HepG2 (cell line): Measurements from ENCODE around the gene TRMT112. TPM values are rescaled to one million over a fixed set of nuclear protein-coding genes. Genes with fewer than 3 reads are reported as not detected.

Experiments
- ATAC-seq: fragments of 200-7000 bp; cut with Tn5 transposase; 3 replicates; pipeline ENCODE4 v1.9.1; 2020; ENCODE audit warnings: mild to moderate bottlenecking, moderate library complexity
- BruUV-seq: library from RNA; stranded (reverse); fragments of 400-500 nt; replicated peaks from 2 replicates; lab custom pipeline; 2021; lab: Mats Ljungman, UMichigan
- CTCF ChIA-PET: fragments of 300-600 bp; formaldehyde crosslinking; extraction: SDS; loops from one replicate; lab custom pipeline; 2021; ENCODE audit warnings: low total read pairs, inconsistent platforms, low intra/inter-chr PET ratio; lab: Yijun Ruan, JAX
- POLR2A ChIA-PET: fragments of 350-600 bp; sonication (Branson Sonifier 250); formaldehyde crosslinking; loops from one replicate; lab custom pipeline; 2020; ENCODE audit warnings: antibody characterized with exemption, inconsistent platforms; lab: Yijun Ruan, JAX
- DNase-seq: peaks from one replicate; pipeline ENCODE4 v3.0.0-alpha.2; 2015; ENCODE audit warnings: low spot score
- FAIRE-seq: peaks from 3 replicates; lab custom pipeline; 2011; peaks lifted over from hg19 to GRCh38; lab: Jason Lieb, UNC
- H2AFZ ChIP-seq: one replicate; pipeline ENCODE4 v1.6.1; 2011; ENCODE audit warnings: low read length, inconsistent platforms
- H3K27ac ChIP-seq: fragments of 300-600 bp; 3 replicates; pipeline ENCODE4 v1.8.0; 2011; ENCODE audit warnings: mixed run types, mild to moderate bottlenecking, mixed read lengths, low read length, inconsistent platforms; ENCODE audit not compliant: insufficient read depth; ENCODE audit errors: extremely low read length
- H3K27me3 ChIP-seq, 2 experiments: fragments of 200-600 bp in 1 of 2; 2 replicates in 1 of 2; 3 replicates in 1 of 2; pipeline versions ENCODE4 v1.6.0 to v1.8.0; 2011; ENCODE audit warnings: low read length in 2 of 2, mild to moderate bottlenecking in 2 of 2, moderate library complexity in 2 of 2, inconsistent platforms in 1 of 2; ENCODE audit not compliant: insufficient read depth in 2 of 2, control insufficient read depth in 1 of 2
- H3K36me3 ChIP-seq, 2 experiments: fragments of 200-600 bp in 1 of 2; replicated peaks in 1 of 2; 2 replicates in 1 of 2; 3 replicates in 1 of 2; pipeline versions ENCODE4 v1.5.1 to v1.8.0; 2011; ENCODE audit warnings: low read length in 2 of 2, inconsistent platforms in 1 of 2; ENCODE audit not compliant: insufficient read depth in 2 of 2, control insufficient read depth in 1 of 2
- H3K4me1 ChIP-seq: 2 replicates; pipeline ENCODE4 v1.5.1; 2012; ENCODE audit warnings: low read length, inconsistent platforms; ENCODE audit not compliant: insufficient read depth
- H3K4me2 ChIP-seq: 2 replicates; pipeline ENCODE4 v1.6.0; 2011; ENCODE audit warnings: low read depth, low read length, inconsistent platforms
- H3K4me3 ChIP-seq, 3 experiments: fragments of 200-600 bp in 1 of 3; sonication (generic), shearing (Covaris generic) in 1 of 3; replicated peaks in 1 of 3; 2 replicates each; pipeline ENCODE4 v1.5.1; 2011 to 2016; ENCODE audit warnings: low read length in 3 of 3, inconsistent platforms in 2 of 3, low read depth in 2 of 3, mild to moderate bottlenecking in 2 of 3, control low read depth in 1 of 3, mixed read lengths in 1 of 3; ENCODE audit not compliant: insufficient read depth in 1 of 3
- H3K79me2 ChIP-seq: one replicate; pipeline ENCODE4 v1.6.1; 2011; ENCODE audit warnings: low read length, inconsistent platforms; ENCODE audit not compliant: insufficient read depth
- H3K9ac ChIP-seq: 2 replicates; pipeline ENCODE4 v1.6.0; 2011; ENCODE audit warnings: mild to moderate bottlenecking, low read depth, low read length, inconsistent platforms; ENCODE audit not compliant: insufficient read depth
- H3K9me3 ChIP-seq: 2 replicates; pipeline ENCODE4 v1.5.1; 2012; ENCODE audit warnings: mild to moderate bottlenecking, low read length
- H4K20me1 ChIP-seq: 2 replicates; pipeline ENCODE4 v1.6.0; 2011; ENCODE audit warnings: inconsistent platforms, mild to moderate bottlenecking, low read length, moderate library complexity; ENCODE audit not compliant: insufficient read depth
- ARHGAP35 ChIP-seq: sonication (generic); formaldehyde crosslinking; IDR thresholded peaks from 2 replicates; pipeline ENCODE4 v1.9.0; 2022; ENCODE audit warnings: mild to moderate bottlenecking, inconsistent platforms, moderate library complexity, missing genetic modification reagents, borderline replicate concordance
- BORCS8-MEF2B ChIP-seq: sonication (generic); formaldehyde crosslinking; IDR thresholded peaks from 2 replicates; pipeline ENCODE4 v1.8.0; 2022; ENCODE audit warnings: mild to moderate bottlenecking, missing genetic modification reagents
- FOXK2 ChIP-seq: fragments of 450-650 bp; IDR thresholded peaks from 2 replicates; pipeline ENCODE4 v1.6.1; 2016
- GFI1 ChIP-seq: sonication (generic); formaldehyde crosslinking; IDR thresholded peaks from 2 replicates; pipeline ENCODE4 v1.5.0; 2020; ENCODE audit warnings: missing genetic modification reagents, mild to moderate bottlenecking, borderline replicate concordance
- HNRNPLL ChIP-seq: fragments of 200-400 bp; formaldehyde crosslinking; IDR thresholded peaks from 2 replicates; pipeline ENCODE4 v1.6.1; 2017; ENCODE audit warnings: mild to moderate bottlenecking, low read depth, low read length; ENCODE audit not compliant: poor library complexity, severe bottlenecking
- ISX ChIP-seq: sonication (generic); formaldehyde crosslinking; conservative IDR thresholded peaks from 2 replicates; pipeline ENCODE4 v1.5.0; 2020; ENCODE audit warnings: missing genetic modification reagents
- JDP2 ChIP-seq: sonication (generic); formaldehyde crosslinking; IDR thresholded peaks from 2 replicates; pipeline ENCODE4 v1.8.1; 2022; ENCODE audit warnings: missing genetic modification reagents, borderline replicate concordance
- KLF15 ChIP-seq: sonication (generic); formaldehyde crosslinking; IDR thresholded peaks from 2 replicates; pipeline ENCODE4 v1.8.1; 2023; ENCODE audit warnings: borderline replicate concordance, mild to moderate bottlenecking, inconsistent platforms, missing genetic modification reagents, mixed read lengths
- MTF2 ChIP-seq: sonication (generic); formaldehyde crosslinking; IDR thresholded peaks from 2 replicates; pipeline ENCODE4 v1.5.0; 2020; ENCODE audit warnings: missing genetic modification reagents, borderline replicate concordance
- NAIF1 ChIP-seq: sonication (generic); formaldehyde crosslinking; IDR thresholded peaks from 2 replicates; pipeline ENCODE4 v1.5.0; 2020; ENCODE audit warnings: mild to moderate bottlenecking, missing genetic modification reagents, borderline replicate concordance
- NR1H2 ChIP-seq: sonication (generic); formaldehyde crosslinking; IDR thresholded peaks from 2 replicates; pipeline ENCODE4 v1.8.1; 2022; ENCODE audit warnings: low read depth, missing genetic modification reagents, borderline replicate concordance
- PAX8 ChIP-seq: sonication (generic); formaldehyde crosslinking; IDR thresholded peaks from 2 replicates; pipeline ENCODE4 v1.8.0; 2022; ENCODE audit warnings: mild to moderate bottlenecking, missing genetic modification reagents, borderline replicate concordance
- TSC22D2 ChIP-seq: sonication (generic); formaldehyde crosslinking; IDR thresholded peaks from 2 replicates; pipeline ENCODE4 v1.5.1; 2020; ENCODE audit warnings: missing genetic modification reagents, mild to moderate bottlenecking, borderline replicate concordance
- ZNF652 ChIP-seq: IDR thresholded peaks from 2 replicates; pipeline ENCODE4 v1.6.1; 2016; ENCODE audit warnings: low read depth, borderline replicate concordance
- ZNF788 ChIP-seq: sonication (generic); formaldehyde crosslinking; IDR thresholded peaks from 2 replicates; pipeline ENCODE4 v1.5.0; 2020; ENCODE audit warnings: mild to moderate bottlenecking, missing genetic modification reagents, borderline replicate concordance
- WGBS: methylation state at CpG from one replicate; pipeline ENCODE4 v1.1.6; 2017; ENCODE audit warnings: low lambda C conversion rate; 5-methylcytosine and 5-hydroxymethylcytosine counted together
- in situ Hi-C: cut with HindIII; loops from 2 replicates; pipeline ENCODE4 v1.10.0; 2017; ENCODE audit warnings: low pct_unique_long_range_greater_than_20kb; ENCODE audit not compliant: extremely low pct_ligation_motif_present
- intact Hi-C: fragments of 100-400 bp; cut with micrococcal nuclease; formaldehyde crosslinking; loops from one replicate; pipeline ENCODE4 v1.10.0; 2022; ENCODE audit not compliant: unreplicated experiment
- polyA plus RNA-seq, 8 experiments: library from polyadenylated mRNA; depleted of rRNA in 3 of 8; stranded (reverse) in 7 of 8; unstranded in 1 of 8; fragments of >200 nt; fragmentation: Illumina TruSeq in 4 of 8; extraction: Trizol in 4 of 8; gene quantifications; 2 replicates each; pipeline versions ENCODE4 v1.2.1 to v1.2.3, GENCODE V29; 2011 to 2016; ENCODE audit warnings: low read depth in 4 of 8, missing spikeins in 1 of 8, mixed read lengths in 1 of 8; ENCODE audit not compliant: insufficient read depth in 1 of 8
- total RNA-seq, 5 experiments: library from RNA; depleted of rRNA; stranded (reverse); fragments of >200 nt; fragmentation: Illumina TruSeq; extraction: Trizol; gene quantifications; 2 replicates each; pipeline ENCODE4 v1.2.3, GENCODE V29; 2016; ENCODE audit warnings: low read depth in 1 of 5
- TF ChIP-seq, protein P1 (sequence below): sonication (generic); formaldehyde crosslinking; IDR thresholded peaks from 2 replicates; pipeline ENCODE4 v1.5.0; 2020; ENCODE audit warnings: mild to moderate bottlenecking, missing genetic modification reagents
- TF ChIP-seq, protein P2 (sequence below): sonication (generic); formaldehyde crosslinking; IDR thresholded peaks from 2 replicates; pipeline ENCODE4 v1.4.0; 2020; ENCODE audit warnings: missing genetic modification reagents, borderline replicate concordance
- TF ChIP-seq, protein P3 (sequence below): sonication (generic); formaldehyde crosslinking; IDR thresholded peaks from 2 replicates; pipeline ENCODE4 v1.8.0; 2022; ENCODE audit warnings: low read depth, missing genetic modification reagents

TRMT112 gene
- total and polyA plus RNA-seq, 2 of the 13 experiments (the other 11 are each of a cell fraction or from before 2014, with no cell fraction given), result 186 to 409 TPM

DNA sequence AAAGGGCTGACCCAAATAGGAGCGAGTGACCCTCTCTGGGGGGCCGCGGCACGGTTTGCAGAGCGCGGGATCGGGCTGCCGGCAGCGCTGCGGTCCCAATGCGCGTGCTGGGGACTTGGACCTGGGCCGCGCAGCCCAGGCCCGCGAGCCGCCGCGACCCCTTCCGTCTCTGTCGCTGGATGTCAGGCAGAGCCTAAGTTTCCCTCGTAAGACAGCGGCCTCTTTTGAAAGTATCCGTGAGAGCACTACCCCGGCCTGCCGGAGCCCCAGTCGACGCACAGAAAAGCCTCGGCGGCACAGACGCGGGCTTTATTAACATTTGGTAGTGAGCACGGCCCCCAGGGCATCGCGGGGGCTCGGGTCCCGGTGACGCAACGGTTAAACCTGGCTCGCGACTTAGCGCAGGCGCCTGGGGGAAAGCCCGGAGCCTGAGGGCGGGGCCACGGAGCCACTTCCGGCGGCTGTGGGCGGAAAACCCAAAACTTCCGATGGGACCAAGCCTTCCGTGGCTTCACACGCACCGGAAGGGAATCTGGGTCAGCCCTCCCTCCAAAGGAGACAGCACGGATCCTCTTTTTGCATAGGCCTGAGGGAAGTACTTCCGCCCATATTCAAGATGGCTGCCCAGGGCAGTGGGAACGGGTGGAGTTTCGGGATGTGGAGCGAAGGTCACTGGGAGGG lies 47.7 kb downstream of the TRMT112 start:
- 1% methylated on average over 16 of the region's 58 CpGs for WGBS
- TSS peak; percentile 75 for BruUV-seq
- peak; percentile 99 for FAIRE-seq
- TF ChIP-seq NR1H2 (CRISPR knock-in tag) (no peak), HNRNPLL (peak; percentile 86), JDP2 (CRISPR knock-in tag) (no peak), PAX8 (CRISPR knock-in tag) (no peak), KLF15 (CRISPR knock-in tag) (no peak), ARHGAP35 (CRISPR knock-in tag) (0 out of 2 replicates have a peak, but pooled peaks have one; percentile 29), ZNF652 (CRISPR knock-in tag) (peak; percentile 99), ZNF788 (CRISPR knock-in tag) (no peak; the same call in 1 of the 2 replicates), GFI1 (CRISPR knock-in tag) (no peak; the same call in 1 of the 2 replicates), FOXK2 (no peak), ISX (CRISPR knock-in tag) (no peak), TSC22D2 (CRISPR knock-in tag) (peak; percentile 11; the same call in 1 of the 2 replicates), MTF2 (peak; percentile 92; the same call in 1 of the 2 replicates), NAIF1 (CRISPR knock-in tag) (peak; percentile 100), BORCS8-MEF2B (CRISPR knock-in tag) (no peak; the same call in 1 of the 2 replicates)
- TF ChIP-seq, protein P1, sequence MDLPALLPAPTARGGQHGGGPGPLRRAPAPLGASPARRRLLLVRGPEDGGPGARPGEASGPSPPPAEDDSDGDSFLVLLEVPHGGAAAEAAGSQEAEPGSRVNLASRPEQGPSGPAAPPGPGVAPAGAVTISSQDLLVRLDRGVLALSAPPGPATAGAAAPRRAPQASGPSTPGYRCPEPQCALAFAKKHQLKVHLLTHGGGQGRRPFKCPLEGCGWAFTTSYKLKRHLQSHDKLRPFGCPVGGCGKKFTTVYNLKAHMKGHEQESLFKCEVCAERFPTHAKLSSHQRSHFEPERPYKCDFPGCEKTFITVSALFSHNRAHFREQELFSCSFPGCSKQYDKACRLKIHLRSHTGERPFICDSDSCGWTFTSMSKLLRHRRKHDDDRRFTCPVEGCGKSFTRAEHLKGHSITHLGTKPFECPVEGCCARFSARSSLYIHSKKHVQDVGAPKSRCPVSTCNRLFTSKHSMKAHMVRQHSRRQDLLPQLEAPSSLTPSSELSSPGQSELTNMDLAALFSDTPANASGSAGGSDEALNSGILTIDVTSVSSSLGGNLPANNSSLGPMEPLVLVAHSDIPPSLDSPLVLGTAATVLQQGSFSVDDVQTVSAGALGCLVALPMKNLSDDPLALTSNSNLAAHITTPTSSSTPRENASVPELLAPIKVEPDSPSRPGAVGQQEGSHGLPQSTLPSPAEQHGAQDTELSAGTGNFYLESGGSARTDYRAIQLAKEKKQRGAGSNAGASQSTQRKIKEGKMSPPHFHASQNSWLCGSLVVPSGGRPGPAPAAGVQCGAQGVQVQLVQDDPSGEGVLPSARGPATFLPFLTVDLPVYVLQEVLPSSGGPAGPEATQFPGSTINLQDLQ (CRISPR knock-in tag), result no peak
- TF ChIP-seq, protein P2, sequence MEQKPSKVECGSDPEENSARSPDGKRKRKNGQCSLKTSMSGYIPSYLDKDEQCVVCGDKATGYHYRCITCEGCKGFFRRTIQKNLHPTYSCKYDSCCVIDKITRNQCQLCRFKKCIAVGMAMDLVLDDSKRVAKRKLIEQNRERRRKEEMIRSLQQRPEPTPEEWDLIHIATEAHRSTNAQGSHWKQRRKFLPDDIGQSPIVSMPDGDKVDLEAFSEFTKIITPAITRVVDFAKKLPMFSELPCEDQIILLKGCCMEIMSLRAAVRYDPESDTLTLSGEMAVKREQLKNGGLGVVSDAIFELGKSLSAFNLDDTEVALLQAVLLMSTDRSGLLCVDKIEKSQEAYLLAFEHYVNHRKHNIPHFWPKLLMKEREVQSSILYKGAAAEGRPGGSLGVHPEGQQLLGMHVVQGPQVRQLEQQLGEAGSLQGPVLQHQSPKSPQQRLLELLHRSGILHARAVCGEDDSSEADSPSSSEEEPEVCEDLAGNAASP (CRISPR knock-in tag), result peak; percentile 55
- TF ChIP-seq, protein P3, sequence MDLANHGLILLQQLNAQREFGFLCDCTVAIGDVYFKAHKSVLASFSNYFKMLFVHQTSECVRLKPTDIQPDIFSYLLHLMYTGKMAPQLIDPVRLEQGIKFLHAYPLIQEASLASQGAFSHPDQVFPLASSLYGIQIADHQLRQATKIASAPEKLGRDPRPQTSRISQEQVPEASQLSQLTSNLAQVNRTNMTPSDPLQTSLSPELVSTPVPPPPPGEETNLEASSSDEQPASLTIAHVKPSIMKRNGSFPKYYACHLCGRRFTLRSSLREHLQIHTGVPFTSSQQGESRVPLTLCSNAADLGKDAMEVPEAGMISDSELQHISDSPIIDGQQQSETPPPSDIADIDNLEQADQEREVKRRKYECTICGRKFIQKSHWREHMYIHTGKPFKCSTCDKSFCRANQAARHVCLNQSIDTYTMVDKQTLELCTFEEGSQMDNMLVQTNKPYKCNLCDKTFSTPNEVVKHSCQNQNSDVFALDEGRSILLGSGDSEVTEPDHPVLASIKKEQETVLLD (CRISPR knock-in tag), result peak; percentile 73; the same call in 1 of the 2 replicates

More for the DNA sequence above, 47.7 kb downstream of the TRMT112 start:
- CTCF ChIA-PET, result no interaction called here
- Histone ChIP-seq H3K4me3 (peak overlapping the region; percentile 71 to 90 (median 89)), H3K4me2 (peak overlapping the region; percentile 95), H4K20me1 (no peaks in the 10 kb centered on the region), H3K79me2 (peaks cover 14% of the 10 kb centered on the region), H3K36me3 (no peaks in the 10 kb centered on the region; a peak in 2 of 5 replicates), H3K9me3 (no peaks in the 10 kb centered on the region), H3K4me1 (peaks cover 38% of the 10 kb centered on the region), H2AFZ (no peak overlapping the region), H3K27me3 (no peaks in the 10 kb centered on the region), H3K9ac (peak overlapping the region; percentile 87), H3K27ac (peak overlapping the region; percentile 95)
- DNase-seq, result peak; percentile 99
- ATAC-seq, result peak; percentile 85
- in situ Hi-C loops, result no loop called here
- POLR2A ChIA-PET, result interaction anchor here (0.8 to 5.9 kb wide), 25 partner anchors 9 to 87 kb away, joined by 3 to 113 read pairs (median 6); partner anchors contain the start of genes BAD, ESRRA, FERMT3 and FKBP2
- intact Hi-C loops, result loop anchor here (2.0 kb wide), 3 partner anchors 15 to 35 kb away; partner anchors contain the start of genes BAD, ESRRA, GPR137 and PLCB3
